ENCODE measurements around the gene CHIT1. TPM values are rescaled to one million over a fixed set of nuclear protein-coding genes. Genes with fewer than 3 reads are reported as not detected.
A peak's percentile ranks its signal among the peaks of the same experiment; 100 is the strongest.

Gene CHIT1
- total and polyA plus RNA-seq, 4 donors = 0.56 to 16.4 (median 1.7) TPM

DNA sequence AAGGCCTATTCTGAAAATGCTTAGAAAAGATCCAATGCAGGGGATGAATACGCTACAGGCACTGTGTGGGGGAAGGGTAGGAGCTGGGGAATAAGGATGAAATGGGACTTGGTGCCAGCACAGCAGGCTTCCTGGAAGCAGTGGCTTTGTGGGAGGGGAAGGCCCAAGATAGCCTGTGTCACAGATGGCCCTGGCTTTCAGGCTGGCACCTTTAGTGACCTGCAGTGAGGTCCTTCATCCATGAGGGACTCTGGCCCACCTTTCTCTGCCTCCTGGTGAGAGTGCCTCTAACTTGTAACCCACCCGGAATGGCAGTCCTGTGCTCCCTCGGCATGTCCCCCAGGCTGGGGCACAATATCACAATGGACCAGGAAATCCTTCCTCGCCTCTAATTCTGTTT is 43.9 kb downstream of the CHIT1 start:
- no peak overlapping the region for H3K4me3 ChIP-seq (ENCODE audit: low read length in 2 of 2)
- WGBS, 2 donors = 91 to 93% methylated on average over 4 of the region's 4 CpGs
- intact Hi-C loops (cut with DNase I) = no loop called here
- H3K27me3 ChIP-seq (ENCODE audit: control insufficient read depth in 1 of 2, insufficient read depth in 2 of 2, low read length in 1 of 2) = no peaks in the 10 kb centered on the region
- ATAC-seq (ENCODE audit: low FRiP score) = no peak
- no peak overlapping the region for H3K27ac ChIP-seq (ENCODE audit: low read depth in 1 of 2, low read length in 2 of 2)
- no peaks in the 10 kb centered on the region for H3K9me3 ChIP-seq (ENCODE audit: control insufficient read depth, low read length)
- peak in 1 of 2 donors; percentile 35 for DNase-seq
- no peaks in the 10 kb centered on the region for H3K36me3 ChIP-seq (ENCODE audit: control insufficient read depth in 1 of 2, insufficient read depth in 2 of 2, low read length in 1 of 2)
- H3K4me1 ChIP-seq (ENCODE audit: control insufficient read depth in 1 of 2, insufficient read depth in 2 of 2, low read length in 2 of 2) = no peaks in the 10 kb centered on the region

- no peak overlapping the region for H3K4me3 ChIP-seq (ENCODE audit: low read length in 2 of 2)
- H3K9me3 ChIP-seq (ENCODE audit: control insufficient read depth, low read length) = no peaks in the 10 kb centered on the region
- intact Hi-C loops (cut with DNase I) = no loop called here
- ATAC-seq (ENCODE audit: low FRiP score) = no peak
- no peak overlapping the region for H3K27ac ChIP-seq (ENCODE audit: low read depth in 1 of 2, low read length in 2 of 2)
- no peaks in the 10 kb centered on the region for H3K4me1 ChIP-seq (ENCODE audit: control insufficient read depth in 1 of 2, insufficient read depth in 2 of 2, low read length in 2 of 2)
- DNase-seq = peak in 1 of 2 donors; percentile 42
- no peaks in the 10 kb centered on the region for H3K36me3 ChIP-seq (ENCODE audit: control insufficient read depth in 1 of 2, insufficient read depth in 2 of 2, low read length in 1 of 2)
- H3K27me3 ChIP-seq (ENCODE audit: control insufficient read depth in 1 of 2, insufficient read depth in 2 of 2, low read length in 1 of 2) = no peaks in the 10 kb centered on the region
- WGBS, 2 donors = 88 to 92% methylated on average over 10 of the region's 10 CpGs
Observed at GRCh38 chr1:203185061-203185461, 44.4 kb downstream of the CHIT1 start.

DNA sequence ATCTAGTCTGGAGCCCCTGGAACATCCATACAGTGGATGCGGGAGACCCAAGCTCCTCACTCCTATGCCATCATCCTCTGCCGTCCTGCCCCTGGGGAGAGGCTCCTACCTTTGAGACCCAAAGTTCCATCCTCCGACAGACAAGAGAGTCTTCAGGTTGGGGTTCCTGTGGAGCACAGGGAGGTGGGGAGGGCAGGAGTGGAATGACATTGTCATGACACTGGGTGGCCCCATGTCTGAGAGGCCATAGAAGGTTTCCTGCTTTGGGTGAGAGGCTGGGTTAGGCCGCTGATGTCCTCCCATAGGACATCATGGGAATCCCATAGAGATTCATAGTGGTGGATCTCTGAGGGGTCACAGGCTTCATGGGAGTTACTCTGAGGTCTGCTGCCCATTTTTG is 45.0 kb downstream of the CHIT1 start:
- WGBS, 2 donors = 75 to 99% methylated on average over 4 of the region's 4 CpGs
- no peaks in the 10 kb centered on the region for H3K9me3 ChIP-seq (ENCODE audit: control insufficient read depth, low read length)
- DNase-seq (peak in 1 of 2 donors; percentile 33), ATAC-seq (ENCODE audit: low FRiP score) (no peak)
- H3K4me1 ChIP-seq (ENCODE audit: control insufficient read depth in 1 of 2, insufficient read depth in 2 of 2, low read length in 2 of 2) = no peaks in the 10 kb centered on the region
- H3K27me3 ChIP-seq (ENCODE audit: control insufficient read depth in 1 of 2, insufficient read depth in 2 of 2, low read length in 1 of 2) = no peaks in the 10 kb centered on the region
- no peak overlapping the region for H3K4me3 ChIP-seq (ENCODE audit: low read length in 2 of 2)
- intact Hi-C loops (cut with DNase I) = no loop called here
- H3K27ac ChIP-seq (ENCODE audit: low read depth in 1 of 2, low read length in 2 of 2) = no peak overlapping the region
- no peaks in the 10 kb centered on the region for H3K36me3 ChIP-seq (ENCODE audit: control insufficient read depth in 1 of 2, insufficient read depth in 2 of 2, low read length in 1 of 2)

- Histone ChIP-seq H3K4me3 (ENCODE audit: low read length in 2 of 2) (no peak overlapping the region), H3K27me3 (ENCODE audit: control insufficient read depth in 1 of 2, insufficient read depth in 2 of 2, low read length in 1 of 2) (no peaks in the 10 kb centered on the region), H3K36me3 (ENCODE audit: control insufficient read depth in 1 of 2, insufficient read depth in 2 of 2, low read length in 1 of 2) (no peaks in the 10 kb centered on the region), H3K9me3 (ENCODE audit: control insufficient read depth, low read length) (no peaks in the 10 kb centered on the region), H3K27ac (ENCODE audit: low read depth in 1 of 2, low read length in 2 of 2) (no peak overlapping the region), H3K4me1 (ENCODE audit: control insufficient read depth in 1 of 2, insufficient read depth in 2 of 2, low read length in 2 of 2) (no peaks in the 10 kb centered on the region)
- 91 to 100% methylated on average over 2 of the region's 2 CpGs for WGBS, 2 donors
- DNase-seq (no peak), ATAC-seq (ENCODE audit: low FRiP score) (no peak)
- intact Hi-C loops (cut with DNase I) = no loop called here
Observed at GRCh38 chr1:203183828-203184227, 45.6 kb downstream of the CHIT1 start.

DNA sequence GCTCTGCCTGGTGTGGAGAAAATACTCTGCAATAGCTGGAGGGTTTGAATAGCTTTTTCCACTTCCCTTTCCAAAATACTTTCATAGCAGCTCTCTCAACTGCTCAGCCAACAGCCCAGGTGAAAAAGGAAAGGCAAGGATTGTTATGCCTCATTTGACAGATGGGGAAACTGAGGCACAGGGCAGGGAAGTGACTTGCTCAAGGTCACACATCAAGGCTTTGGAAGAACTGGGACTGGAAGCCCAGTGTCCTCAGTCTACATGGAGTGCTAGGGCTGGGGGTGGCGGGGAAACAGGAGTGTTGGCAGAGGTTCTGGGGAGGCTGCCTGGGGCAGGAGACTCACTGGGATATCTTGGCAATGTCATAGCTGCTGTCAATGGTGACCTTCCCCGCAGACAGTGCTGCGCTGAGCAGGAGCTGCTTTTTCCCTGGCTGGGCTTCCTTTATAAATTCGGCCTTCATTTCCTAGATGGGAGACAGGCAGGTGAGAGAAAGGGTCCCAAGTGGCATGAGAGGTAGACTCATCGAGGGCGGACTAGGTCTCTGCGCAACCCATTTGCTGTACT is 47.0 kb downstream of the CHIT1 start:
- Histone ChIP-seq H3K4me1 (ENCODE audit: control insufficient read depth in 1 of 2, insufficient read depth in 2 of 2, low read length in 2 of 2) (no peaks in the 10 kb centered on the region), H3K27me3 (ENCODE audit: control insufficient read depth in 1 of 2, insufficient read depth in 2 of 2, low read length in 1 of 2) (no peaks in the 10 kb centered on the region), H3K9me3 (ENCODE audit: control insufficient read depth, low read length) (no peaks in the 10 kb centered on the region), H3K27ac (ENCODE audit: low read depth in 1 of 2, low read length in 2 of 2) (no peak overlapping the region), H3K36me3 (ENCODE audit: control insufficient read depth in 1 of 2, insufficient read depth in 2 of 2, low read length in 1 of 2) (no peaks in the 10 kb centered on the region), H3K4me3 (ENCODE audit: low read length in 2 of 2) (no peak overlapping the region)
- 93 to 97% methylated on average over 7 of the region's 7 CpGs for WGBS, 2 donors
- DNase-seq (peak in 1 of 2 donors; percentile 45), ATAC-seq (ENCODE audit: low FRiP score) (no peak)
- intact Hi-C loops (cut with DNase I) = no loop called here

DNA sequence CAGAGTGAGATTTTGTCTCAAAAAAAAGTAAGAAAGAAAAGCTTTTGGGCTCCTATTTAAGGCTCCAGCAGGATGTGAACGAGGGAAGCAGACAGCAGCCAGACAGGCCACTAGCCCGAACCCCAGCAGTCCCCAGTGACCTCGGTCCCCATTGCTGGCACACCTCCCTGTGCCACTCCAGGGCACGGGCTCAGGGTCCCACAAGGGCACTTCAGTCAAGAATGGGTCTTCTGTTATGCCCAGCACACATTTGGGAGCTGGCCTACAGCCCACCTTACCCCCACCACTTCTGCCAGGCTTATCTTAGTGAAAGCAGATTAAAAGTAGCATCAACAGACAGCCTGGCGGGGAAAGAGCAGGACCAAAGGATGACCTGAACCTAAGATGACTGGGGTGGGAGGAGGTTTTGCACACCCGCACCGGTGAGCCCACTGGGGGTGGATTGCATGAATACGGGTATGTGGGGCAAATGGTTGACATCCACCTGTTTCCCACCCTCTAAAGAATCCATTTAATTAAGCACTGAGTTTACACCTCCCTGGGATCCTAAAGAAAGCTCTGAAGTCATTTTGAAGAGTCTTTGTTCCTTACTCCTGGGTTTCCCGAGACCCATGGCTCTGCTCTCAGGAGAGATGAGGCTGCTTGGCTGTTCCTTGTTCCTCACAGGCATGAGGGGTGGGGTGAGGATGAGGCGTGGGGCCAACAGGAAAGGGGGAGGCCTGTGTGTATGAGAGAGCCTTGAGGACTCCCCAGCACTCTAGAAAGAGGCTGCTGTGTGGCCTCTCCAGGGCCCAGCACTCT is 47.7 kb downstream of the CHIT1 start:
- 68 to 80% methylated on average over 10 of the region's 10 CpGs for WGBS, 2 donors
- H3K36me3 ChIP-seq (ENCODE audit: control insufficient read depth in 1 of 2, insufficient read depth in 2 of 2, low read length in 1 of 2) = no peaks in the 10 kb centered on the region
- DNase-seq (peak in 1 of 2 donors; percentile 45), ATAC-seq (ENCODE audit: low FRiP score) (no peak)
- H3K4me3 ChIP-seq (ENCODE audit: low read length in 2 of 2) = no peak overlapping the region
- no peak overlapping the region for H3K27ac ChIP-seq (ENCODE audit: low read depth in 1 of 2, low read length in 2 of 2)
- no peaks in the 10 kb centered on the region for H3K4me1 ChIP-seq (ENCODE audit: control insufficient read depth in 1 of 2, insufficient read depth in 2 of 2, low read length in 2 of 2)
- no peaks in the 10 kb centered on the region for H3K27me3 ChIP-seq (ENCODE audit: control insufficient read depth in 1 of 2, insufficient read depth in 2 of 2, low read length in 1 of 2)
- H3K9me3 ChIP-seq (ENCODE audit: control insufficient read depth, low read length) = no peaks in the 10 kb centered on the region
- intact Hi-C loops (cut with DNase I) = no loop called here

- peak in 1 of 2 donors; percentile 36 for DNase-seq
- Histone ChIP-seq H3K36me3 (ENCODE audit: control insufficient read depth in 1 of 2, insufficient read depth in 2 of 2, low read length in 1 of 2) (no peaks in the 10 kb centered on the region), H3K4me3 (ENCODE audit: low read length in 2 of 2) (no peak overlapping the region), H3K27ac (ENCODE audit: low read depth in 1 of 2, low read length in 2 of 2) (no peak overlapping the region), H3K27me3 (ENCODE audit: control insufficient read depth in 1 of 2, insufficient read depth in 2 of 2, low read length in 1 of 2) (no peaks in the 10 kb centered on the region), H3K4me1 (ENCODE audit: control insufficient read depth in 1 of 2, insufficient read depth in 2 of 2, low read length in 2 of 2) (no peaks in the 10 kb centered on the region), H3K9me3 (ENCODE audit: control insufficient read depth, low read length) (no peaks in the 10 kb centered on the region)
- 85 to 89% methylated on average over 11 of the region's 11 CpGs for WGBS, 2 donors
- ATAC-seq (ENCODE audit: low FRiP score) = no peak
- intact Hi-C loops (cut with DNase I) = no loop called here
Observed at GRCh38 chr1:203180611-203181330, 48.7 kb downstream of the CHIT1 start.

GRCh38 chr1:203179667-203180005 is 49.8 kb downstream of the CHIT1 start:
- no peaks in the 10 kb centered on the region for H3K27me3 ChIP-seq (ENCODE audit: control insufficient read depth in 1 of 2, insufficient read depth in 2 of 2, low read length in 1 of 2)
- ATAC-seq (ENCODE audit: low FRiP score) = no peak
- WGBS, 2 donors = 93 to 96% methylated on average over 10 of the region's 10 CpGs
- no peak for DNase-seq
- intact Hi-C loops (cut with DNase I) = no loop called here
- H3K9me3 ChIP-seq (ENCODE audit: control insufficient read depth, low read length) = no peaks in the 10 kb centered on the region
- no peak overlapping the region for H3K4me3 ChIP-seq (ENCODE audit: low read length in 2 of 2)
- H3K36me3 ChIP-seq (ENCODE audit: control insufficient read depth in 1 of 2, insufficient read depth in 2 of 2, low read length in 1 of 2) = no peaks in the 10 kb centered on the region
- H3K4me1 ChIP-seq (ENCODE audit: control insufficient read depth in 1 of 2, insufficient read depth in 2 of 2, low read length in 2 of 2) = no peaks in the 10 kb centered on the region
- H3K27ac ChIP-seq (ENCODE audit: low read depth in 1 of 2, low read length in 2 of 2) = no peak overlapping the region

All from aorta (tissue), 5 donors.